ENCODE measurements around the gene ABR. TPM values are rescaled to one million over a fixed set of nuclear protein-coding genes. Genes with fewer than 3 reads are reported as not detected.
A peak's percentile ranks its signal among the peaks of the same experiment; 100 is the strongest.
"Not testable (repeated sequence)": the region's sequence is repeated elsewhere in the genome, so short reads cannot be mapped to it uniquely, and the experiment has no call there.

The ABR gene
- total and polyA plus RNA-seq, 2 of the 13 experiments (the other 11 are each of a cell fraction or from before 2014, with no cell fraction given), result 12.4 to 40.4 TPM

DNA sequence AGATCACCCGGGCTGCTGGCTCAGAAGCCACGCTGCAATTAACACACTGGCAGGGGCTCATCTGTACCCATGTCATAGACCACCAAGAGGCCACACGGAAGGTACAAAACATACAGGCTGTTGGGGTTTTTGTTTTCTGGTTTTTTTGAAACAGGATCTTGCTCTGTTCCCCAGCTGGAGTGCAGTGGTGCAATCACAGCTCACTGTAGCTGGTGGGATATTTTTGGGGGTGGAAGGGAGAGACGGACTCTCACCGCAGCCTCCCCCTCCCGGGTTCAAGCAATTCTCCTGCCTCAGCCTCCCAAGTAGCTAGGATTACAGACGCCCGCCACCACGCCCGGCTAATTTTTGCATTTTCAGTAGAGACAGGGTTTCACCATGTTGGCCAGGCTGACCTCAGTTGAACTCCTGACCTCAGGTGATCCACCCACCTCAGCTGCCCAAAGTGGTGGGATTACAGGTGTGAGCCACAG is 19.5 kb upstream of the ABR start:
- H3K4me3 ChIP-seq (replicated peaks in 1 of 3; ENCODE audit: insufficient read depth in 1 of 3, low read depth in 2 of 3, low read length in 3 of 3); H3K79me2 ChIP-seq (ENCODE audit: insufficient read depth, low read length); H3K9ac ChIP-seq (ENCODE audit: insufficient read depth, low read depth, low read length); in situ Hi-C loops (cut with HindIII; ENCODE audit: extremely low pct_ligation_motif_present, low pct_unique_long_range_greater_than_20kb); POLR2A ChIA-PET; H3K4me2 ChIP-seq (ENCODE audit: low read depth, low read length); intact Hi-C loops (cut with micrococcal nuclease; ENCODE audit: unreplicated experiment); CTCF ChIA-PET (ENCODE audit: low intra/inter-chr PET ratio, low total read pairs); H3K4me1 ChIP-seq (ENCODE audit: insufficient read depth, low read length); H3K27ac ChIP-seq (ENCODE audit: extremely low read length, insufficient read depth, low read length); H3K9me3 ChIP-seq (ENCODE audit: low read length); H2AFZ ChIP-seq (ENCODE audit: low read length); H4K20me1 ChIP-seq (ENCODE audit: insufficient read depth, low read length); ATAC-seq; DNase-seq (ENCODE audit: low spot score); FAIRE-seq; BruUV-seq (replicated peaks); H3K36me3 ChIP-seq (replicated peaks in 1 of 2; ENCODE audit: control insufficient read depth in 1 of 2, insufficient read depth in 2 of 2, low read length in 2 of 2): not testable (repeated sequence)
- H3K27me3 ChIP-seq (ENCODE audit: control insufficient read depth in 1 of 2, insufficient read depth in 2 of 2, low read length in 2 of 2), result peaks cover 1 to 36% of the 10 kb centered on the region in 2 experiments; a peak in 4 of 5 replicates
- 4% methylated on average over 3 of the region's 10 CpGs for WGBS (ENCODE audit: low lambda C conversion rate)

DNA sequence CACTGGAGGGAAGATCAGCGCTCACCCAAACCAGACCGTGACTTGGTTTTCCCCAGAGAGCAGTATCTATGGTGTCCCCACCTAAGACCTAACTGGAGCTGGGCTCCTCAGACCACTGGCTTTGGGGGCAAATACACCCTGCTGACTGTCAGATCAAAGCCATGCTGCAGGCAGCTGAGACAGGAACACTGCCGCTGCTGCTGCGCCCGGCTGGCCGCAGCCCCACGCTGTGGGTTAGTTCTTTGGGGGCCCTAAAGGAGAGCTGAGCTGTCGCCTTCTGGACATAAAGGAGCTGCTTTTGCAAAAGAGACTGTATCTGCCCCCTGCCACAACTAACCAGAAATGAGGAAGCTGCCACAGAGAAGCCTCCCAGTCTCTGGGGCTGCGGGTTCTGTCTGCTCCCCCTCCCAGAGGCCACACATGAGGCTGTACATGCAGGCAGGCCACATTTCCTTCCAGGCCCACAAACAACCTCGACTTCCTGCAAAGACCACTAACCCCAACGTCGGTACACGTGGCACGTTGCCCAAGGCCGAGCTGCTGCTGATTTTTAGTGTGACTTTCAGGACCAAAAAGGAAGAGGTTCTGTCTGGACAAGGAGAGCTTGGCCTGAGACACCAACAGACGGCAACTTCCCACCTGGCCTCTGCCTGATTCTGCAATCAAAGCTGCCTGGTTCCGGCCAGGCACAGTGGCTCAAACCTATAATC is 18.2 kb upstream of the ABR start:
- no peak overlapping the region for H3K27ac ChIP-seq (ENCODE audit: extremely low read length, insufficient read depth, low read length)

More for the DNA sequence above, 18.2 kb upstream of the ABR start:
- H3K36me3 ChIP-seq (replicated peaks in 1 of 2; ENCODE audit: control insufficient read depth in 1 of 2, insufficient read depth in 2 of 2, low read length in 2 of 2), result no peaks in the 10 kb centered on the region
- ChIA-PET POLR2A (no interaction called here), CTCF (ENCODE audit: low intra/inter-chr PET ratio, low total read pairs) (no interaction called here)
- DNase-seq (ENCODE audit: low spot score) (no peak), FAIRE-seq (no peak), ATAC-seq (peak; percentile 46; the same call in 1 of the 3 replicates)
- H4K20me1 ChIP-seq (ENCODE audit: insufficient read depth, low read length), result no peaks in the 10 kb centered on the region
- in situ Hi-C loops (cut with HindIII; ENCODE audit: extremely low pct_ligation_motif_present, low pct_unique_long_range_greater_than_20kb) (no loop called here), intact Hi-C loops (cut with micrococcal nuclease; ENCODE audit: unreplicated experiment) (no loop called here)
- no peaks in the 10 kb centered on the region for H3K79me2 ChIP-seq (ENCODE audit: insufficient read depth, low read length)
- H2AFZ ChIP-seq (ENCODE audit: low read length), result no peak overlapping the region
- H3K27me3 ChIP-seq (ENCODE audit: control insufficient read depth in 1 of 2, insufficient read depth in 2 of 2, low read length in 2 of 2), result peaks cover 5 to 45% of the 10 kb centered on the region in 2 experiments; a peak in 4 of 5 replicates
- WGBS (ENCODE audit: low lambda C conversion rate), result 42% methylated on average over 9 of the region's 17 CpGs
- TF ChIP-seq POLR2G (IDR thresholded peaks at IDR 0.05; ENCODE audit: low read depth, low read length), result no peak
- TF ChIP-seq ZNF839 (CRISPR knock-in tag; IDR thresholded peaks at IDR 0.05; ENCODE audit: borderline replicate concordance), result no peak
- TF ChIP-seq ZNF614 (CRISPR knock-in tag; IDR thresholded peaks at IDR 0.05; ENCODE audit: borderline replicate concordance), result no peak
- no peak for TF ChIP-seq ZNF382 (CRISPR knock-in tag; IDR thresholded peaks at IDR 0.05; ENCODE audit: borderline replicate concordance)
- TF ChIP-seq ZNF7 (CRISPR knock-in tag; IDR thresholded peaks at IDR 0.05), result no peak
- TF ChIP-seq, protein P1, sequence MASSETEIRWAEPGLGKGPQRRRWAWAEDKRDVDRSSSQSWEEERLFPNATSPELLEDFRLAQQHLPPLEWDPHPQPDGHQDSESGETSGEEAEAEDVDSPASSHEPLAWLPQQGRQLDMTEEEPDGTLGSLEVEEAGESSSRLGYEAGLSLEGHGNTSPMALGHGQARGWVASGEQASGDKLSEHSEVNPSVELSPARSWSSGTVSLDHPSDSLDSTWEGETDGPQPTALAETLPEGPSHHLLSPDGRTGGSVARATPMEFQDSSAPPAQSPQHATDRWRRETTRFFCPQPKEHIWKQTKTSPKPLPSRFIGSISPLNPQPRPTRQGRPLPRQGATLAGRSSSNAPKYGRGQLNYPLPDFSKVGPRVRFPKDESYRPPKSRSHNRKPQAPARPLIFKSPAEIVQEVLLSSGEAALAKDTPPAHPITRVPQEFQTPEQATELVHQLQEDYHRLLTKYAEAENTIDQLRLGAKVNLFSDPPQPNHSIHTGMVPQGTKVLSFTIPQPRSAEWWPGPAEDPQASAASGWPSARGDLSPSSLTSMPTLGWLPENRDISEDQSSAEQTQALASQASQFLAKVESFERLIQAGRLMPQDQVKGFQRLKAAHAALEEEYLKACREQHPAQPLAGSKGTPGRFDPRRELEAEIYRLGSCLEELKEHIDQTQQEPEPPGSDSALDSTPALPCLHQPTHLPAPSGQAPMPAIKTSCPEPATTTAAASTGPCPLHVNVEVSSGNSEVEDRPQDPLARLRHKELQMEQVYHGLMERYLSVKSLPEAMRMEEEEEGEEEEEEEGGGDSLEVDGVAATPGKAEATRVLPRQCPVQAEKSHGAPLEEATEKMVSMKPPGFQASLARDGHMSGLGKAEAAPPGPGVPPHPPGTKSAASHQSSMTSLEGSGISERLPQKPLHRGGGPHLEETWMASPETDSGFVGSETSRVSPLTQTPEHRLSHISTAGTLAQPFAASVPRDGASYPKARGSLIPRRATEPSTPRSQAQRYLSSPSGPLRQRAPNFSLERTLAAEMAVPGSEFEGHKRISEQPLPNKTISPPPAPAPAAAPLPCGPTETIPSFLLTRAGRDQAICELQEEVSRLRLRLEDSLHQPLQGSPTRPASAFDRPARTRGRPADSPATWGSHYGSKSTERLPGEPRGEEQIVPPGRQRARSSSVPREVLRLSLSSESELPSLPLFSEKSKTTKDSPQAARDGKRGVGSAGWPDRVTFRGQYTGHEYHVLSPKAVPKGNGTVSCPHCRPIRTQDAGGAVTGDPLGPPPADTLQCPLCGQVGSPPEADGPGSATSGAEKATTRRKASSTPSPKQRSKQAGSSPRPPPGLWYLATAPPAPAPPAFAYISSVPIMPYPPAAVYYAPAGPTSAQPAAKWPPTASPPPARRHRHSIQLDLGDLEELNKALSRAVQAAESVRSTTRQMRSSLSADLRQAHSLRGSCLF (CRISPR knock-in tag; IDR thresholded peaks at IDR 0.05; ENCODE audit: borderline replicate concordance), result no peak
- no peak for TF ChIP-seq KLF11 (CRISPR knock-in tag; IDR thresholded peaks at IDR 0.05)
- H3K9me3 ChIP-seq (ENCODE audit: low read length), result no peaks in the 10 kb centered on the region
- no TSS peak for BruUV-seq (replicated peaks)
- H3K4me3 ChIP-seq (replicated peaks in 1 of 3; ENCODE audit: insufficient read depth in 1 of 3, low read depth in 2 of 3, low read length in 3 of 3), result no peak overlapping the region
- no peak overlapping the region for H3K4me2 ChIP-seq (ENCODE audit: low read depth, low read length)
- H3K4me1 ChIP-seq (ENCODE audit: insufficient read depth, low read length), result no peaks in the 10 kb centered on the region
- no peak overlapping the region for H3K9ac ChIP-seq (ENCODE audit: insufficient read depth, low read depth, low read length)
